ENCODE data around the gene MAP2.

MAP2 gene

GRCh38 chr2:209423562-209424198, at the start of gene MAP2:
TSS of gene MAP2 (plus strand) at chr2:209424047. CDS start at chr2:209653171, 229,124 bp downstream.
- DNase-seq: peak; percentile 48 to 96 (median 90)
- intact Hi-C loops (cut with DNase I): loop anchor here (10.0 kb wide), 1 partner anchor 141 kb away; no protein-coding TSS in a partner anchor

- no peak for DNase-seq
- intact Hi-C loops (cut with DNase I): no loop called here
Observed at GRCh38 chr2:209376686-209377085, 47.2 kb upstream of the MAP2 start.

- DNase-seq: no peak
- intact Hi-C loops (cut with DNase I): no loop called here
Observed at GRCh38 chr2:209380293-209380692, 43.6 kb upstream of the MAP2 start.

GRCh38 chr2:209381091-209381490, 42.8 kb upstream of the MAP2 start:
- intact Hi-C loops (cut with DNase I): no loop called here
- no peak for DNase-seq

GRCh38 chr2:209382775-209383174, 41.1 kb upstream of the MAP2 start:
- intact Hi-C loops (cut with DNase I): no loop called here

GRCh38 chr2:209383212-209383611, 40.6 kb upstream of the MAP2 start:
- intact Hi-C loops (cut with DNase I): no loop called here

More at GRCh38 chr2:209382775-209383174, 41.1 kb upstream of the MAP2 start:
- no peak for DNase-seq

GRCh38 chr2:209387389-209387788, 36.5 kb upstream of the MAP2 start:
- intact Hi-C loops (cut with DNase I): no loop called here

More at GRCh38 chr2:209383212-209383611, 40.6 kb upstream of the MAP2 start:
- peak in 5 of 42 donors; percentile 7 to 44 (median 12) for DNase-seq

GRCh38 chr2:209388446-209389037, 35.3 kb upstream of the MAP2 start:
- intact Hi-C loops (cut with DNase I): no loop called here
- DNase-seq: no peak

More at GRCh38 chr2:209387389-209387788, 36.5 kb upstream of the MAP2 start:
- DNase-seq: no peak

GRCh38 chr2:209389171-209389618, 34.7 kb upstream of the MAP2 start:
- DNase-seq: peak in 17 of 42 donors; percentile 3 to 54 (median 21)
- intact Hi-C loops (cut with DNase I): no loop called here

GRCh38 chr2:209390839-209391238, 33.0 kb upstream of the MAP2 start:
- no peak for DNase-seq
- intact Hi-C loops (cut with DNase I): no loop called here

- DNase-seq: no peak
- intact Hi-C loops (cut with DNase I): no loop called here
Observed at GRCh38 chr2:209391776-209392401, 32.0 kb upstream of the MAP2 start.

- DNase-seq: no peak
- intact Hi-C loops (cut with DNase I): no loop called here
Observed at GRCh38 chr2:209395229-209395628, 28.6 kb upstream of the MAP2 start.

GRCh38 chr2:209395652-209396051, 28.2 kb upstream of the MAP2 start:
- intact Hi-C loops (cut with DNase I): no loop called here
- no peak for DNase-seq

GRCh38 chr2:209398463-209398862, 25.4 kb upstream of the MAP2 start:
- intact Hi-C loops (cut with DNase I): no loop called here
- DNase-seq: no peak

GRCh38 chr2:209401788-209402187, 22.1 kb upstream of the MAP2 start:
- no peak for DNase-seq
- intact Hi-C loops (cut with DNase I): no loop called here

GRCh38 chr2:209411296-209411695, 12.6 kb upstream of the MAP2 start:
- DNase-seq: no peak
- intact Hi-C loops (cut with DNase I): no loop called here

GRCh38 chr2:209411718-209412117, 12.1 kb upstream of the MAP2 start:
- no peak for DNase-seq
- intact Hi-C loops (cut with DNase I): no loop called here

GRCh38 chr2:209413311-209414014, 10.4 kb upstream of the MAP2 start:
- DNase-seq: no peak
- intact Hi-C loops (cut with DNase I): no loop called here

GRCh38 chr2:209416913-209417312, 6.9 kb upstream of the MAP2 start:
- intact Hi-C loops (cut with DNase I): no loop called here
- no peak for DNase-seq
